ES-I3 (cell line): ENCODE measurements around the gene KRT74.

Experiments
- H3K36me3 ChIP-seq: 2 replicates; pipeline ENCODE4 v1.6.1; 2013; ENCODE audit warnings: mild to moderate bottlenecking, low read length, control low read depth, moderate library complexity; ENCODE audit not compliant: insufficient read depth
- H3K4me1 ChIP-seq: 2 replicates; pipeline ENCODE4 v1.6.1; 2013; ENCODE audit warnings: mild to moderate bottlenecking, control low read depth, low read length; ENCODE audit not compliant: insufficient read depth
- H3K9ac ChIP-seq: 2 replicates; pipeline ENCODE4 v1.6.1; 2013; ENCODE audit warnings: low read depth, mild to moderate bottlenecking, low read length, moderate library complexity
- H3K9me3 ChIP-seq: 2 replicates; pipeline ENCODE4 v1.6.1; 2013; ENCODE audit warnings: mild to moderate bottlenecking, low read length, moderate library complexity; ENCODE audit not compliant: control insufficient read depth, insufficient read depth

The KRT74 gene

DNA sequence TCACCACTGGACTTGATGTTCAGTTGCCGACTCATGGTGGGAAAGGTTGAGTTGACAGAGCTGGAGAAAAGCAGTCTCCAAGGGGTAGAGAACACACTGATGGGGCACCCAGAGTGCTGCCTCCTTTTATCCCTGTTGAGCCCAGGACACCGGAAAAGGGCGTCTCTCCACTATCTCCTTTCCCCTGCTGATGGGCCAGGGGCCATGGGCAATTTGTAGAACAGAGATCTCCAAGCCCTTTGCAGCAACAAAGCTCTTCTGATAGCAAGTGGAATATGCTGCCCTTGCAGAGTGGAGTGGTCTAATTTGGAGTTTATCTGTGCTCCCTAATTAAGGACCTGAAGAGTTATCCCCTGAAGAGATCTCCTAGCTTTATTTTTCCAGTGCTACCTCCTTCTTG lies at the start of gene KRT74:
Gene KRT74, minus strand, starts transcription at position 101 of the 400 bp plus-strand sequence. Its CDS starts 66 bp downstream, at position 35.
- H3K36me3 ChIP-seq: no peaks in the 10 kb centered on the region
- H3K9ac ChIP-seq: no peak within 1 kb of the TSS
- H3K9me3 ChIP-seq: no peaks in the 10 kb centered on the region
- no peaks in the 10 kb centered on the region for H3K4me1 ChIP-seq

- Histone ChIP-seq H3K36me3 (no peaks in the 10 kb centered on the region), H3K4me1 (0 out of 2 replicates have a peak, but pooled peaks cover 4% of the 10 kb centered on the region), H3K9ac (no peak overlapping the region), H3K9me3 (no peaks in the 10 kb centered on the region)
These were observed 48.7 kb upstream of the KRT74 start for GRCh38 chr12:52622349-52622748.

DNA sequence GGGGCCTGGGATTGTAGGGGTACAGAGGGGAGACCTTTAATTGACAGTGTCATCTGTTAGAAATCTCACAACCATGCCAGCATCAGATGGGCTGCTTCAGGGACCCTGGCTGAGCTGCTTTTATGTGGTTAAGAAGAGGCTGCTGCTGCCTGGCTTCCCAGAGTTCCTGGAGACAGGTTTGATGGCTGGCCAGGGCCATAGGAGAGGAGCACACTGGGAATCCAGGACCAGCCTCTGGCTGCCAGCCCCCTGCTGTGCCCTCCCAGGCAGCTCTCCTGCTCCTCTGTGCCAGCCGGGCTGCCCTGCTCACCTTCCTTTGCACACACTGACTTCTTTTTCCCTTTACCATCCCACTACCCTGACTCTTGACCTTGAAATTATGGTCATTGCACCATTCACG lies 45.2 kb upstream of the KRT74 start:
- H3K36me3 ChIP-seq: no peaks in the 10 kb centered on the region
- H3K4me1 ChIP-seq: 0 out of 2 replicates have a peak, but pooled peaks cover 4% of the 10 kb centered on the region
- H3K9ac ChIP-seq: no peak overlapping the region
- H3K9me3 ChIP-seq: no peaks in the 10 kb centered on the region

DNA sequence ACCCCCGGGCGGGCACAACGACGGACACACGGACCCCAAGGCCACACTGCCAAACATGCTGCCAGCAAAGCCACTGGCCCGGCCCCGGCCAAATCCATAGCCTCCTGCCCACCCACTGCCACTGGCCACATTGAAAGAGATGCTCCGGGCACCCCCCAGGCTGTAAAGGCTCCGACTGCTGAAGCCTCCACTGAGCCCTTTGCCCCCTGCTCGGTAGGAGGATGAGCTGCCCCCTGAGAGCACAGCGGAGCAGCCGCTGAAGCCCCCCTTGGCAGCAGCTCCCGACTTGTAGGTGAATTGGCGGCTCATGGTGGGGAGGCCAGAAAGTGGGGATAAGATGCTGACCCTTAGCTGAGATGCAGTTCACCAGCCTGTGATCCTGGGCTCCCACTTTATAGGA lies 44.6 kb upstream of the KRT74 start, which contains the start of gene KRT73:
Gene KRT73, minus strand, starts transcription at position 344 of the 400 bp plus-strand sequence. Its CDS starts 35 bp downstream, at position 309.
- Histone ChIP-seq H3K36me3 (no peaks in the 10 kb centered on the region), H3K4me1 (0 out of 2 replicates have a peak, but pooled peaks cover 4% of the 10 kb centered on the region), H3K9ac (no peak within 1 kb of the TSS), H3K9me3 (no peaks in the 10 kb centered on the region)

- 0 out of 2 replicates have a peak, but pooled peaks cover 4% of the 10 kb centered on the region for H3K4me1 ChIP-seq
- H3K9ac ChIP-seq: no peak overlapping the region
- no peaks in the 10 kb centered on the region for H3K9me3 ChIP-seq
- H3K36me3 ChIP-seq: no peaks in the 10 kb centered on the region
These were observed 43.8 kb upstream of the KRT74 start for GRCh38 chr12:52617403-52617785.

- Histone ChIP-seq H3K36me3 (no peaks in the 10 kb centered on the region), H3K9me3 (no peaks in the 10 kb centered on the region), H3K4me1 (0 out of 2 replicates have a peak, but pooled peaks cover 4% of the 10 kb centered on the region), H3K9ac (no peak overlapping the region)
These were observed 43.2 kb upstream of the KRT74 start for GRCh38 chr12:52616680-52617402.

- H3K36me3 ChIP-seq: no peaks in the 10 kb centered on the region
- no peak overlapping the region for H3K9ac ChIP-seq
- no peaks in the 10 kb centered on the region for H3K9me3 ChIP-seq
- 0 out of 2 replicates have a peak, but pooled peaks cover 4% of the 10 kb centered on the region for H3K4me1 ChIP-seq
These were observed 42.3 kb upstream of the KRT74 start for GRCh38 chr12:52615912-52616311.

DNA sequence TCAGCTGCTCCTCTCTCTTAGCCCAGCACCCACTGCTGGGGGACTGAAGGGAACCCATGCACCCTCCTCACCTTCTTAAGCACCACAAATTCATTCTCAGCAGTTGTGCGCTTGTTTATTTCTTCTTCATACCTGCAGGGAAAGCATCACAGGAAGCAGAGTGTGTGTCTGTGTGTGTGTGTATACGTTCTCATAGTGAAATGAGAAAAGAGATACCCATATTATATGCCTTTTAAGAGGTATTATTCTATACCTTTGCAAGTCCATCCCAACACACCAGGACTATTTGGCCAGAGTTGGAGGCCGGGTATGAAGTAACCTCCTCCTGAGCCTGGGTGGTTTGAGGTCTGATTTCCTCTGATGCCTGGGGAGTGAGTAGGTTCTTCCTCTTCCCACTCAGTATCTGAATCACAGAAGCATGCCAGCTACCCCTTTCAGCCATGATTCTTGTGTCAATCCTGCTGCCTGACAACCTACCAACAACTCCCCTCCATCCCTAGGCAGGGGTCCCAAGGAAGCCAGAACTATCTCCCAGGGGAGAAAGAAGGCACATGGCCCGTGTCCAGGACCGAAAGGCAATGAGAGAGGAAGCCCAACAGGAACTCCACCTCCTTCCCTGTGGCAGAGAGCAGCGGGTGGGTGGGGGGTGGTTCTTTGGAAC lies 41.7 kb upstream of the KRT74 start:
- Histone ChIP-seq H3K9ac (no peak overlapping the region), H3K36me3 (no peaks in the 10 kb centered on the region), H3K4me1 (0 out of 2 replicates have a peak, but pooled peaks cover 2% of the 10 kb centered on the region)

GRCh38 chr12:52614381-52615207 lies 41.0 kb upstream of the KRT74 start:
- H3K4me1 ChIP-seq: no peaks in the 10 kb centered on the region
- no peak overlapping the region for H3K9ac ChIP-seq
- H3K36me3 ChIP-seq: no peaks in the 10 kb centered on the region
- H3K9me3 ChIP-seq: no peaks in the 10 kb centered on the region

More for the DNA sequence above, 41.7 kb upstream of the KRT74 start:
- H3K9me3 ChIP-seq: no peaks in the 10 kb centered on the region

- Histone ChIP-seq H3K9ac (no peak overlapping the region), H3K4me1 (no peaks in the 10 kb centered on the region), H3K36me3 (no peaks in the 10 kb centered on the region), H3K9me3 (no peaks in the 10 kb centered on the region)
These were observed 39.9 kb upstream of the KRT74 start for GRCh38 chr12:52613384-52614030.

GRCh38 chr12:52612431-52613383 lies 39.1 kb upstream of the KRT74 start:
- Histone ChIP-seq H3K4me1 (no peaks in the 10 kb centered on the region), H3K9me3 (no peaks in the 10 kb centered on the region), H3K36me3 (no peaks in the 10 kb centered on the region), H3K9ac (no peak overlapping the region)

DNA sequence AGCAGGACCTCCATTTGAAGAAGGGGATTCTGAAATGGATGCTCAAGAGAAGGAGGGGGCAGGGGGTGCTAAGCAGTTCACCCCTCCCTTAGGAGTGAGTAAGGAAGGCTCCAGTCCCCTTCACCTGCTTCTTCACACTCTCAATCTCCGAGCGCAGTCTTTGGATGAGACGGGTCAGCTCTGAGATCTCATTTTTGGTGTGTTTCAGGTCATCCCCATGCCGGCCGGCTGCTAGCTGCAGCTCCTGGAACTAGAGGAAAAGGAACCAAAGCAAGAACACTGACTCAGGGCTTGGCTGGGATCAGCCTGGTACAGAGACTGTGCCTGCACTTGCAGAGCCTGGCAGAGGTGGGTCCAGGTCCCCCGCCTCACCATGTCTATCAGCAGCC lies 37.4 kb upstream of the KRT74 start:
- Histone ChIP-seq H3K9me3 (no peaks in the 10 kb centered on the region), H3K36me3 (no peaks in the 10 kb centered on the region), H3K9ac (no peak overlapping the region), H3K4me1 (no peaks in the 10 kb centered on the region)
